ENCODE data around the gene SPC24. TPM values are rescaled to one million over a fixed set of nuclear protein-coding genes. Genes with fewer than 3 reads are reported as not detected.
"Not testable (repeated sequence)": the region's sequence is repeated elsewhere in the genome, so short reads cannot be mapped to it uniquely, and the experiment has no call there.

The SPC24 gene
- total RNA-seq, 1 donor from 2014 or later: 2.7 TPM

DNA sequence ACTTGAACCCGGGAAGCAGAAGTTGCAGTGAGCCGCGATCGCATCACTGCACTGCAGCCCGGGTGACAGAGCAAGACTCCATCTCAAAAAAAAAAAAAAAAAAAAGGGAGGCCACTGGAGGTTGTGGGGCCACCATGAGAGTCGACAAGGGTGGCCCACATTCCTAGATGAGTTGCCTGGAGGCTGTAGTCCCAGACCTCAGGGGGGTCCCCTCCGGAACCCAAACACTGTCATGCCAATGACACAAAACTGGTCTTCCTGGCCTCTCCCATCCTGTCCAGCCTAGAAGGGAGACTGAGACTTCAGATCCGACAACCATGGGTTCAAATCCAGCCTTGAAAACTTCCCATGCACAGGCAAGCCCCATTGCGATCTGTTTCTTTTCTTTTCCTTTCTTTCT is 14.7 kb downstream of the SPC24 start:
- Histone ChIP-seq H3K4me1 (peaks cover 68% of the 10 kb centered on the region), H3K27me3 (no peaks in the 10 kb centered on the region), H3K9me3 (no peaks in the 10 kb centered on the region), H3K27ac (peak overlapping the region; percentile 94), H3K36me3 (no peaks in the 10 kb centered on the region), H3K4me3 (no peak overlapping the region)
- intact Hi-C loops (cut with DNase I): no loop called here
- no peak for DNase-seq (ENCODE audit: extremely low spot score in 2 of 2)
- no peak for TF ChIP-seq POLR2AphosphoS5 (IDR thresholded peaks at IDR 0.05; ENCODE audit: insufficient read depth in 1 of 2, low read depth in 1 of 2)
- TF ChIP-seq POLR2A (IDR thresholded peaks at IDR 0.05): no peak
- TF ChIP-seq, protein P1, sequence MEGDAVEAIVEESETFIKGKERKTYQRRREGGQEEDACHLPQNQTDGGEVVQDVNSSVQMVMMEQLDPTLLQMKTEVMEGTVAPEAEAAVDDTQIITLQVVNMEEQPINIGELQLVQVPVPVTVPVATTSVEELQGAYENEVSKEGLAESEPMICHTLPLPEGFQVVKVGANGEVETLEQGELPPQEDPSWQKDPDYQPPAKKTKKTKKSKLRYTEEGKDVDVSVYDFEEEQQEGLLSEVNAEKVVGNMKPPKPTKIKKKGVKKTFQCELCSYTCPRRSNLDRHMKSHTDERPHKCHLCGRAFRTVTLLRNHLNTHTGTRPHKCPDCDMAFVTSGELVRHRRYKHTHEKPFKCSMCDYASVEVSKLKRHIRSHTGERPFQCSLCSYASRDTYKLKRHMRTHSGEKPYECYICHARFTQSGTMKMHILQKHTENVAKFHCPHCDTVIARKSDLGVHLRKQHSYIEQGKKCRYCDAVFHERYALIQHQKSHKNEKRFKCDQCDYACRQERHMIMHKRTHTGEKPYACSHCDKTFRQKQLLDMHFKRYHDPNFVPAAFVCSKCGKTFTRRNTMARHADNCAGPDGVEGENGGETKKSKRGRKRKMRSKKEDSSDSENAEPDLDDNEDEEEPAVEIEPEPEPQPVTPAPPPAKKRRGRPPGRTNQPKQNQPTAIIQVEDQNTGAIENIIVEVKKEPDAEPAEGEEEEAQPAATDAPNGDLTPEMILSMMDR (IDR thresholded peaks at IDR 0.05): no peak

DNA sequence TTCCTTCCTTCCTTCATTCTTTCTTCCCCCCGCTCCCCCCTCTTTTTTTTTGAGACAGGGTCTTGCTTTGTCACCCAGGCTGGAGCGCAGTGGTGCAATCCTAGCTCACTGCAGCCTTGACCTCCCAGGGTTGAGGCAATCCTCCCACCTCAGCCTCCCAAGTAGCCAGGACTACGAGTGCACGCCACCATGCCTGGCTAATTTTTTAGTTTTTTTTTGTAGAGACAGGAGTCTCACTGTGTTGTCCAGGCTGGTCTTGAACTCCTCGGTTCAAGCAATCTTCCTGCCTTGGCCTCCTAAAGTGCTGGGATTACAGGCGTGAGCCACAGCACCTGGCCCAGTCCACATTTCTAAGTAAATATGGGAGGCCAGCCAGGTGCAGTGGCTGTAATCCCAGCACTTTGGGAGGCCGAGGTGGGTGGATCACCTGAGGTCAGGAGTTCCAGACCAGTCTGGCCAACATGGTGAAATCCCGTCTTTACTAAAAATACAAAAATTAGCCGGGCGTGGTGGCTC is 15.5 kb downstream of the SPC24 start:
- H3K9me3 ChIP-seq; intact Hi-C loops (cut with DNase I); H3K27me3 ChIP-seq; H3K4me3 ChIP-seq; DNase-seq (ENCODE audit: extremely low spot score in 2 of 2); H3K36me3 ChIP-seq: not testable (repeated sequence)
- peaks cover 68% of the 10 kb centered on the region for H3K4me1 ChIP-seq
- peak overlapping the region; percentile 94 for H3K27ac ChIP-seq

DNA sequence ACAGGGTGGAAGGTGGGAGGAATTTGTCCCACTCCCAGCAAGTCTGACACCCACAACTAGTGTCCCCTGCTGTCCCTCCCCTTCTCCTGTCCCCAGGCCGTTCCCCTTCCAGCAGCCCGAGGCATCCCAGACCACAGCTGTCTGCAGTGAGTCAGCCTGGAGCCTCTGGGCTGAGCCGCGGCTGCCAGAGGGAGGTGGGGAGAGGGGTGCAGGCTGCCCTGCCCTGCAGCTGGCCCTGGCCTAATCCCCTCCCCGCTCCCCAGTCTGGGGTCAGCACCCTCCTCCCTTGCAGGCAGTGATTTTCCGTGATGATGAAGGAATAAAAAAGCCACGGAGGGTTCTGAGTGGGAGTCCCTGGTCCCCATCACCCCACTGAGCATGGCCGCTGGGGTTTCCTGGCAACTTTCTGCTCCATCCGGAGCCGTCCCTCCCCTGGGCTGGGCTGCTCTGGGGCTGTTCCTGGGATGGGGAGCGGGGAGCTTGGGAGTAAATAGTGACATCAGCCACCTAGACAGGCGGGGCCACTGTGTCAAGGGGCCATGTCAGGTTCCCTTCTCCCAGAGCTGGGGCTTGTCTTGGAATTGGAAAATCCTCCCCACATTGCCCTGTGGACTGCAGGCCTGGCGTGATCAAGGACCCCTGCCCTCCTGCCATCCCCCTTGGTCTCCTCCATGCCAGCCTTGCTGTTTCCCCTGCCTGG is 16.8 kb downstream of the SPC24 start:
- H3K4me3 ChIP-seq: peak overlapping the region; percentile 14 to 30
- H3K36me3 ChIP-seq: no peaks in the 10 kb centered on the region
- H3K27ac ChIP-seq: peak overlapping the region; percentile 94
- intact Hi-C loops (cut with DNase I): loop anchor here (1.0 to 5.0 kb wide), 2 partner anchors 46 to 66 kb away; no protein-coding TSS in a partner anchor
- peak; percentile 57 to 91 for TF ChIP-seq POLR2AphosphoS5 (IDR thresholded peaks at IDR 0.05; ENCODE audit: insufficient read depth in 1 of 2, low read depth in 1 of 2)
- TF ChIP-seq, protein P1 (IDR thresholded peaks at IDR 0.05): no peak
- peak in 1 of 2 donors; percentile 8 for TF ChIP-seq POLR2A (IDR thresholded peaks at IDR 0.05)
- DNase-seq (ENCODE audit: extremely low spot score in 2 of 2): peak in 1 of 2 donors; percentile 95
- peaks cover 66% of the 10 kb centered on the region for H3K4me1 ChIP-seq
- no peaks in the 10 kb centered on the region for H3K27me3 ChIP-seq
- H3K9me3 ChIP-seq: no peaks in the 10 kb centered on the region

DNA sequence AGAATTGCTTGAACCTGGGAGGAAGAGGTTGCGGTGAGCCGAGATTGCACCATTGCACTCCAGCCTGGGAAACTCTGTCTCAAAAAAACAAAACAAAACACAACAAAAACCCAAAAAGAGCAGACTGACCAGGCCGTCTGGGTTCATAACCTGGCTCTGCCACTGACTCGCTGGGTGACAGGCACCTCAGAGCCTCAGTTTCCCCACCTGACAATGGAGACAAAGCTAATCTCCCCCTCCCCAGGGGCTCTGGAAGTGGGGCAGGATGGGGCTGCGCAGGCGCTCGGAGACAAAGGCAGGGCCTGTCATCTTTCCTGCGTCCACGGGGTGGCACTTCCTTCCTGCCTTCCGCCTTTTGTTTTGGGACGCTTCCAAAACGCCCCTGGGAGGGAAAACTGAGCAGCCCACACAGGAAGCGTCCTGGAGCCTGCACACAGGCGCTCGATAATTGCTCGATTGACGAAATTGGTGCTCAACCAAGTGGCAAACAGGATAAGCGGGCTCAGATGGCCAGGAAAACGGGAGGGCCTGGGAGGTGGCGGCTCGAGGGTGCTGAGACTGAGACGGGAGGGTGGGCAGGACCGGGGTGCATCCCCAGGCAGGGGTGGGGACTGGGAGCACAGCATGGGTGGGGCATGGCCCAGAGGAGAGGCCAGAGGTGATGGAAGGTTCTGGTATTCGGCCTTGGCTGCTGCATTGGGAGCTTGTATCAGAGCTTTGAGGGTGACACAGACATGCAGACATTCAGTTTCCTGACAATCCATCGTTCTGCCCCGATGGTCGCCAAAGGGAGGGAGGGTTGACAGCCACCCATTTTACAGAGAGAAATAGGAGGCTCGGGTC is 17.8 kb downstream of the SPC24 start:
- Histone ChIP-seq H3K27me3 (no peaks in the 10 kb centered on the region), H3K4me1 (peaks cover 56% of the 10 kb centered on the region), H3K36me3 (peaks cover 0 to 7% of the 10 kb centered on the region in 2 donors), H3K27ac (peak overlapping the region; percentile 94), H3K9me3 (no peaks in the 10 kb centered on the region), H3K4me3 (peak overlapping the region; percentile 14 to 30)
- peak; percentile 71 to 88 for TF ChIP-seq POLR2AphosphoS5 (IDR thresholded peaks at IDR 0.05; ENCODE audit: insufficient read depth in 1 of 2, low read depth in 1 of 2)
- no peak for TF ChIP-seq POLR2A (IDR thresholded peaks at IDR 0.05)
- TF ChIP-seq, protein P1 (IDR thresholded peaks at IDR 0.05): peak; percentile 55 to 87 (median 76)
- intact Hi-C loops (cut with DNase I): loop anchor here (1.0 to 5.0 kb wide), 2 partner anchors 45 to 67 kb away; no protein-coding TSS in a partner anchor
- DNase-seq (ENCODE audit: extremely low spot score in 2 of 2): peak in 1 of 2 donors; percentile 96

DNA sequence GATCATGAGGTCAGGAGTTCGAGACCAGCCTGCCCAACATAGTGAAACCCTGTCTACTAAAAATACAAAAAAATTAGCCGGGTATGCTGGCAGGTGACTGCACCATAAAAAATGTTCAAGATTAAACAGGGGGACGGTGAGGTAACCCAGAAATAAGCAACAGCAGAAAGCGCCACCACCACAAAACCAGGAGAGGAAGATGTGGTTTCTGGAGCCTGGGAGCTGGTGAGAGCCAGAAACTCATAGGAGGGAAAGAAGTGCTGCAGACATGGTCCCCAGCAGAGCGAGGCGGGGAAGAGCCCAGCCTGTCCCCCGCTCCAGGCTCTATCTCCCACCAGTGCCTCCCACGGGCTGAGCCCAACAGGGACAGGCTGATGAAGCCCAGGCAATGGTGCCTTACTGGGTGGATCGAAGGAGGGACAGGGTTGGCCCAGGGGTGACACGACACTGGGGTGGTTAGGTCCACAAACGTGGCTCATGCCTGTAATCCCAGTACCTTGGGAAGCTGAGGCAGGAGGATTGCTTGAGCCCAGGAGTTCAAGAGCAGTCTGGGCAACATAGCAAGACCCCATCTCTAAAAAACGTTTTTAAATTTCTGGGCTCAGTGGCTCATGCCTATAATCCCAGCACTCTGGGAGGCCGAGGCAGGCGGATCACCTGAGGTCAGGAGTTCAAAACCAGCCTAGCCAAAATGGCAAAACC is 19.0 kb downstream of the SPC24 start:
- no peak for DNase-seq (ENCODE audit: extremely low spot score in 2 of 2)
- H3K27me3 ChIP-seq: no peaks in the 10 kb centered on the region
- H3K4me1 ChIP-seq: peaks cover 44% of the 10 kb centered on the region
- H3K27ac ChIP-seq: peak overlapping the region; percentile 94
- no peaks in the 10 kb centered on the region for H3K9me3 ChIP-seq
- peak overlapping the region; percentile 14 to 30 for H3K4me3 ChIP-seq
- intact Hi-C loops (cut with DNase I): loop anchor here (5.0 kb wide), 1 partner anchor 44 kb away; no protein-coding TSS in a partner anchor
- TF ChIP-seq, protein P1 (IDR thresholded peaks at IDR 0.05): no peak
- no peak for TF ChIP-seq POLR2A (IDR thresholded peaks at IDR 0.05)
- TF ChIP-seq POLR2AphosphoS5 (IDR thresholded peaks at IDR 0.05; ENCODE audit: insufficient read depth in 1 of 2, low read depth in 1 of 2): no peak
- peaks cover 0 to 14% of the 10 kb centered on the region in 2 donors for H3K36me3 ChIP-seq

Data from vagina (tissue), 2 donors.